HG02943 (cell line): ENCODE results near the gene MINPP1.

ENCODE experiments used
- ATAC-seq: cut with Tn5 transposase; IDR thresholded peaks from one replicate; pipeline ENCODE4 v1.9.1; 2021; ENCODE audit warnings: mild to moderate bottlenecking, low read depth, moderate library complexity; ENCODE audit not compliant: unreplicated experiment

MINPP1 gene

DNA sequence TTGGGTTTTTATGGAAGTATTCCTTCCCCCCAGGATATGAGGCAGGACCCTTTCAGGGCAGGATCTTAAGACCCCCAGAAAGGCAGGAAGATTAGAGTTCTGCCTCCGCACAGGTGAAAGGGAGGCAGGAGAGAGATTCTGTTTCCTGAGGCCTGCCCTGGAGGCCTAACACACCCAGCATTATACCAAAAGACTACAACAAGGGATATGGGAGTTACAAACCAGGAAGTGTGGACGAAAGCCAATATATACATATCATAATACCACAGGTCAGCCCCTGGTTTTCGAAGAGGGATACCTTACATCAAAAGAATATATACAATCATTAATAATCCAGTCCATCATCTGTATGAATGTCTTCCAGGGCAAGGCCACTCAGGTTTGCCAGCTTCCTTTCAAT lies 14.2 kb downstream of the MINPP1 start:
- no peak for ATAC-seq

DNA sequence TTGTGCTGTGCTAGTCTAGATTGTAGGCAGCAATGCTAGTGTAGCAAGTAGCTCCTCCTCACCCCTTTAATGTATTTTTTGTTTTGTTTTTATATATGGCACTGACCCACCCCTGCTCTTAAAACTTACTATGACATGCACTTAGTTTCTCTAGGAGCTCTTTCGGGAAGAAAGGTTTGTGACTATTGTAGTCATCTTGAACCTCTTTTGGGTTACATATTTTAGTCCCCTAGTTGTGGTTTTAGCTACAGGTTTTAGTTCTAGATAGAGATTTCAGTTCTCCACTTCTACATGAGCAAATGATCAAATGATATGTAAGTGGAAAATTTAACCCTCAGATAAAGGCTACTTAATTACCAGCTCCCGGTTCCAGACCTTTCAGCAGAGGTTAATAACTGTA lies 14.9 kb downstream of the MINPP1 start:
- no peak for ATAC-seq

DNA sequence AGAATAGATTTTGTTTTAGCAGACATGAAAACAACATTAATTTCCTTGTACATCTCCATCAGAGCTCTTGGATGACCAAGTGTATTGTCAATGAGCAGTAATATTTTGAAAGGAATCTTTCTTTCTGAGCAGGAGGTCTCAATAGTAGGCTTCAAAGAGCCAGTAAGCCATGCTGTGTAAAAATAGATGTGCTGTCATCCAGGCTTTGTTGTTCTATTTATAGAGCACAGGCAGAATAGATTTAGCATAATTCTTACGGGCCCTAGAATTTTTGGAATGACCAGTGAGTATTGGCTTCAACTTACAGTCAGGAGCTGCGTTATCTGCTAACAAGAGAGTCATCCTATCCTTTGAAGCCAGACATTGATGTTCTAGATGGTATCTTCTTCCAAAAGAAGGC lies 19.0 kb downstream of the MINPP1 start:
- ATAC-seq, result no peak

DNA sequence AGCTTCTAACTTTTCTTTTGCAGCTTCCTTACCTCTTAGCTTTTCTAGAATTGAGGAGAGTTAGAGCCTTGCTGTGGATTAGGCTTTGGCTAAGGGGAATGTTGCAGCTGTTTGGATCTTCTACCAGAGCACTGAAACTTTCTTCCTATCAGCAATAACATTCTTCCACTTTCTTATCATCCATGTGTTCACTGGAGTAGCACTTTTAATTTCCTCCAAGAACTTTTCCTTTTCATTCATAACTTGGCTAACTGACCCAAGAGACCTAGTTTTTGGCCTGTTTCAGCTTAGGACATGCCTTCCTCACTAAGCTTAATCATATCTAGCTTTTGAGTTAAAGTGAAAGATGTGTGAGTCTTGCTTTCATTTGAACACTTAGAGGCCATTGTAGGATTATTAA lies 19.6 kb downstream of the MINPP1 start:
- no peak for ATAC-seq

DNA sequence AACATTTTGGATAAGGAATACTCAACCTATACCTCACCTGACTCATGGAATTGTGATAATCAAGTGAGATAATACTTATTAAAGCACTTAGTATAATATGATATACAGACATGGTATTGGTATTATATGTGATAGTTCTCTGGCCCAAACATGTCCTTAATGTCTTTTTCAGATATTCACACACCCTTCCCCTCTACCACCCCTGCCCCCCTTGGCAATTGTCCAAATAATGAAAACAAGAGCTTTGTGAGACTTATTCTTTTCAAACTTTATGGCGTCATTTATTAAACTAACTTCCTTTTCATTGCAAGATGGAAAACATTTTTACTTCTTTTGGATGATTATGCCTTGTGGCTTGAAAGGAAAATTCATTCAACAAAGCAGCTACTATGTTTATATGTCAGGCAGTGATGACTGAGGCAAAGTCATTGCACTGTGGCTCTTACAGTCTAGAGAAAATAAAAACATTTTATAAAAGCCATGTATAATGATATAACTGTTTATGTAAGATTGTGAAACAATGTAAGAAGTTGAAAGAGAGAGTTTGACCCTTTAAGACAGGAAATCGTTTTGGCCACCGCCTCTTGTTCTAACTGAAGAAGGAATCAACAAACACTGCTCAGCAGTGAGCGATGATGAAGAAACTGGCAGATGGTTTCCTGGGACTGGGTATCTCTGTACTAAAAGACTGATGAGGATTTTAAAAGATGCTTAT lies 27.4 kb downstream of the MINPP1 start:
- ATAC-seq, result no peak

DNA sequence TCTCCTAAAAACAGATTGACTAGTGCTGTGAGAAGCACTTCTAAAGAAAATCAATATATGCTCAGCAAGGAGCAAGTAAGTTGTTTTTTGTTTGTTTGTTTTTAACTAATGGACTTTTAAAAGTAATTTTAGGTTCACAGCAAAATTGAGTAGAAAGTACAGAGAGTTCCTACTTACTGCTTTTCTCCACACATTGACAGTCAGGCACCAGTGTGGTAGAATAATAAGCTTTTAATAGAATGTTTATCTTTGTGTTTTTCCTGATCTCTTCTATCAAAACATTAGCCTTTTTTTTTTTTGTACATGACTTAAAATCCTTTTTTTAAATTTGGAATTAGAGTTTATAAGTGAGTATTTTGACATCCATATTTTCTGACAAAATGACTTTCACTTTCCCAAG lies 28.0 kb downstream of the MINPP1 start:
- no peak for ATAC-seq

DNA sequence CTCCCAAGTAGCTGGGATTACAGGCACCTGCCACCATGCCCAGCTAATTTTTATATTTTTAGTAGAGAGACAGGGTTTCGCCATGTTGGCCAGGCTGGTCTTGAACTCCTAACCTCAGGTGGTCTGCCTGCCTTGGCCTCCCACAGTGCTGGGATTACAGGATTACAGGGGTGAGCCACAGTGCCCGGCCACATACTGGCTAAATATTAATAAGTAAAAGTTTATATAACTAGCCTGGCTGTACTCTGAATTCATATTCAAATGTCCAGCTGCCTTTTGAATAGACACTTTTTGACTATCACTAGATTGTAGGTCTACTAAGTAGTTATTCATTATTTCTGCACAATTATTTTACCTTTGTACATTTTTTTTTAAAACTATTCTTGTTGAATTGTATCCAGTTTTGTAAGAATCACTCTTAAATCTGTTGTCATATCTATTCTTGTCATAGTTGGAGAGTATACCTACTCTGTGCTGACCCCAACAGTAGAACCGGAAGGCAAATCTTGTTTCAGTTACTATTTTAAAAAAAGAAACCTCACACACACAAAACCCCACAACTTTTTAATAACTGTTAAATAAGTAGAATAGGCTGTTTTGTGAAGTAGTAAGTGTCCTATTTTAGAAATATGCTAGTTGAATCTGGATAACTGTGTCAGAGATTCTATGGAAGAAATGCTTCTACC lies 29.6 kb downstream of the MINPP1 start:
- peak; percentile 70 for ATAC-seq

DNA sequence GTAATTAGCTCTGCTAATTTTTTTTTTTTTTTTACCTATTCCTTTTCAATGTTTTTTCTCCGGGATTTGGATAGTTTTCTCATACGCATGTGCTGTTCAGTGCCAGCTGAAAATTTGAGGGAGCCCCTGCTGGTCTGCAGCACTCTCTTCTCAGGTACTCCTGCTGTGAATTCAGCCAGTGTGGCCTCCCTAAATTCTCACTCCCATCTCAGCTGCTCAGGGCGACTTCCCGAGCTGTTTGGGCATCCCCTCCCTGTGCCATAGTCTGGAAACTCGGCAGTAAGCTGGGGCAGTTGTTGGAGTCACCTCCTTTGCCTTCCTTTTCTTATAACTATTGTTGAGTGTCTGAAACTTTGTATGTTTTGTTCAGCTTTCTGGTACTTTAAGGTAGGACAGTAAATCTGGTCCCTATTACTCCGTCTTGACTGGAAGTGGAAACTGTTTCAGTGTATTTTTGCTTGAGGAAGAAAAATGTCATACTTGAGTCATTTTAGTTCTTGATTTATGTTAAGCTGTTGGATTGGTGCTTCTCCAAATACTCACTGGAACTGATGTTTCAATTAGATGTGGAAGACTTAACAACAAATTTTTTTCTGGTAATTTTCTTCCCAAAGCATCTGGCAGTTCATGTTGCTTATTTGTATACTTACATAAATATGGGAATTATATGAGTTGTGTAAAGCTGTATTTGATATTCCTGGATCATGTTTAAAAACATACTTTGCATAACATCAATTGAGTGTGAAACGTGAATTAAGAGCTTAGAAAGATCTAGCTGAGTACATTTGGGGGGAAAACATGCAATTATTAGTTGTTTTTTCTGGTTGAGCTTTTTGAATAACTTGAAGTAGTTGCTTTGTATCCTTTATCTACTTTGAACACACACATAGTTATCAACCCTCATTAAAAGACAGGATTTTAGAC lies 33.7 kb downstream of the MINPP1 start:
- no peak for ATAC-seq

DNA sequence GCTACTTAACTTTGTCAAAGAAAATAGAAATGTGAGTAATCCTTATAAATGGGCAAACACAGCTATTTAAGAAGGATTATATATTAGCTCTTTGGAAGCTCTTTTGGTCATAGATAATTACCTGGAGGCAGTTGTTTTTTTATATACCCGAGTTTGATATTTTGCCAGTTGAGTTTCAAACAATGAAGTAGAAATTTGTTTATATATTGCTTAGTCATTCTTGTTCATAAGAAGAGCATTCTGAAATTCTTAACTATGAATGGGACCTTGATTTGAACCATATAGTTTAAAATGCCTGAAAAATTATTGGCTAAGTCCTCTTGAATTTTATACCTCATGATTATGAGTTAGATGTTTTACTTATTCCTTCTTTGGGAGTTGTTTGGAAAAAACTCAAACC lies 36.4 kb downstream of the MINPP1 start:
- ATAC-seq, result no peak

DNA sequence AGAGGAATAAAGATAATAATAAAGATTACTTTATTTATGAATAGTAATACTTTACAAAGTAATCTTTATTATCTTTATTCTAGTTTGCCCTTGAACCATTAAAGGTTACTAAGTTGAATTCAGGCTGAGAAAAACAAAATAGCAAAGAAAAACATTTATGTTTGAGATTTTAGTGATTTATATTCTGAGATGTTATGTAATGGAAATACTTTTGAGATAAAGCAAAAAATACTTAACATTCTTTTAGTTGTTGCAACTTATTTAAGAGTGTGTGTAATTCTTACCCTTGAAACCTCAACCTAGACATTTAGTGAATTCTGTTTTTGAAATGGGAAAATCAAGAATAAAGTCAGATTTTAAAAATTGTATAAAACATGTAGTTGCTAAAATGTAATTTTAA lies 40.0 kb downstream of the MINPP1 start:
- no peak for ATAC-seq

DNA sequence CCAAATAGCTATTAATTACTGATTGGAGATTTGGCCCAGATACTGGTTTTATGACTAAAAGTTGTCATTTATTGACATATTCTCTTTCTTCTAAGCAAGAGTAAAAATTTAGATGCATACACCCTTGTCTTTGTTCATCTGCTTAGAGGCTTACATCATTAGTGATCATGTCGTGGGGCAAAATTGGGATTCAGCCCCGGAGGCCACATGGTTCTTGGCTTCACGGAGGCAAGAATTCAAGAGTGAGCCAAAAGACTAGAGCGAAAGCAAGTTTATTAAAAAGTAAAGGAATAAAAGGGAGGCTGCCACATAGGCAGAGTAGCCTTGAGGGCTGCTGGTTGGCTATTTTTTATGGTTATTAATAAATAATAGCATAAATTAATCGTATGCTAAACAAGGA lies 41.1 kb downstream of the MINPP1 start:
- ATAC-seq, result no peak

DNA sequence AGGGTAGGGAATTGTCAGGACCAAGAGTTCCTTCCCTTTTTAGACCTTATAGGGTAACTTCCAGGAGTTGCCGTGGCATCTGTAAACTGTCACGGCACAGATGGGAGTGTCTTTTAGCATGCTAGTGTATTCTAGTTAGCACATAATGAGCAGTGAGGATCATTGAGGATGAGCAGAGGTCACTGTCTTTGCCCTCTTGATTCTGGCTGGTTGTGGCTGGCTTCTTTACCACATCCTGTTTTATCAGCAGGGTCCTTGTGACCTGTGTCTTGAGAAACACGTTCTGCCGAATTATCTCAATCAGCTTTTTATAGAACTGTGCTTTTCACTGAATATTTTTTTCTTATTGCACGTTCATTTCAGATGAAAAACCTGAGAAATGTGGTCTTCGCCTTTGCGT lies 41.5 kb downstream of the MINPP1 start:
- no peak for ATAC-seq

DNA sequence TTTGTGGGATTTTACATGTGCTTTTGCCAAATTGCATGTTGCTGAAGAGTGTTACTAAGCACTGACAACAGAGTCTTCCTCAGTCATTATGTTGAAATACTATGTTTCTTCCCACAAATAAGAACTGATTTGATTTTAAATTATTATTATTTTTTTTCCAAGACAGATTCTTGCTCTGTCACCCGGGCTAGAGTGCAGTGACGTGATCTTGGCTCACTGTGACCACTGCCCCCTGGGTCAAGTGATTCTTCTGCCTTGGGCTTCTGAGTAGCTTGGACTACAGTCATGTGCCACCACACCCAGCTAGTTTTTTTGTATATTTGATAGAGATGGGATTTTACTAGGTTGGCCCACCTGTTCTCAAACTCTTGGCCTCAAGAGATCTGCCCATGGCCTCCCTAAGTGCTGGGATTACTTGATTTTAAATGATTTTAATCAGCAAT lies 42.3 kb downstream of the MINPP1 start:
- ATAC-seq, result no peak

DNA sequence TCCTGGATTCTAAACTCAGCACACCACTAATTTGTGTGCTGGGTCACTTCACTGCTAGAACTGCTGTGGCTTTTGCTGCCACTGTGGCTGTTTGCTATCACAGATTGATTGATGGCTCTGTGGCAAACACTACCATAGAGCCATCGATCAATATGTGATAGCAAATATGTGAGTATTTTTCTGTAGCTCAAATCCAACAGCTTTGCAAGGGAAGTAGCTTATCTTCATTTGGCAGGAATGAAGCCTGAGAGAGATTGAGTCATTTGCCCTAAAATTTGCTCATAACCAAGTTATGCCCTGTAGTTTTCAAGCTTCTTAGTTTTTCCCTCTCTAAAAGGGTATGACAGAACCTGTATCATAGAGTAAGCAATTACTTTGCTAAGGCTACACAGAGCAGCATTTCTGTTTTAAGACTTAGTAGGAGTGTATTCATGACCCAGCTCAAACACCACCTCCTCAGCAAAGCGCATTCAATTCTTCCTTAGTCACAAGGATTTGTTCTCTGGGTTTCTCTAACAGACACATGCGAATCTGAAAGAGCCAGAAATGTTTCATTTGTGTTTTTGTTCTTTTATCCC lies 43.1 kb downstream of the MINPP1 start:
- ATAC-seq, result no peak

DNA sequence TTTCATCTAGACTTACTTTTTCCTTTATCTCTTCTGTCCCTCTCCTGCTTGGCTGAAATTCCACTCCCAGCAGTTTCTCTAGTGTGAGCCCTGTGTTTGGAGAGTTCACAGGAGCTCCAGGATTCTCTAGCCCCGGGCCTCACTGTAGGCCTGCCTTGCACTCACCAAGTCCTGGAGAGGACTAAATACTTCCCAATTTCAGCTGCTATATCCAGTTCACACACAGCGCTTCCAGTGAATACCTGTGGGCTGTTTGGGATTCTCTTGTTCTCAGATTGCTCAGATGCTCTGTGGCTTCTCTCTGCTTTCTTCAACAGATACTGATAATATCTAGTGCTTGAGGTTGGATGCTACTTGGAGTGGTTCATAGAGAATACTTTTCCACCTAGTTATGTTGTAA lies 46.0 kb downstream of the MINPP1 start:
- no peak for ATAC-seq

DNA sequence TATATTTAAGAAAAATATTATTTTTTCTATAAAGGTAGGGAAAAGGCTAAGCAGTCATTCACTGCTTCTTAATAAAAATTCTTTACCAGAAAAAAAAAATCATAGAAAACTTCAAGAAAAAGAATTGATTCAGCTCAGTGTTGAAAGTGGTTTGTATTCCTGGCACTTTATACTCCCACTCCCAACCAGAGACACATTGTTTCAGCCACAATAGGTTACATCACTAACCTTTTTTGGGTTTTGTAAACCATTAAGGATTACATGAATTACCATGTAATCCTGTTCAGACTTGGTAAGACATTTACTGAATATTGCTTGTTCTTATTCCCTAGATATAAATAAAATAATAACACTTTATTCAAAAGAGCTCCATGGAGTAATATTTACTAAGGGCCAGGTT lies 46.6 kb downstream of the MINPP1 start:
- ATAC-seq, result no peak

DNA sequence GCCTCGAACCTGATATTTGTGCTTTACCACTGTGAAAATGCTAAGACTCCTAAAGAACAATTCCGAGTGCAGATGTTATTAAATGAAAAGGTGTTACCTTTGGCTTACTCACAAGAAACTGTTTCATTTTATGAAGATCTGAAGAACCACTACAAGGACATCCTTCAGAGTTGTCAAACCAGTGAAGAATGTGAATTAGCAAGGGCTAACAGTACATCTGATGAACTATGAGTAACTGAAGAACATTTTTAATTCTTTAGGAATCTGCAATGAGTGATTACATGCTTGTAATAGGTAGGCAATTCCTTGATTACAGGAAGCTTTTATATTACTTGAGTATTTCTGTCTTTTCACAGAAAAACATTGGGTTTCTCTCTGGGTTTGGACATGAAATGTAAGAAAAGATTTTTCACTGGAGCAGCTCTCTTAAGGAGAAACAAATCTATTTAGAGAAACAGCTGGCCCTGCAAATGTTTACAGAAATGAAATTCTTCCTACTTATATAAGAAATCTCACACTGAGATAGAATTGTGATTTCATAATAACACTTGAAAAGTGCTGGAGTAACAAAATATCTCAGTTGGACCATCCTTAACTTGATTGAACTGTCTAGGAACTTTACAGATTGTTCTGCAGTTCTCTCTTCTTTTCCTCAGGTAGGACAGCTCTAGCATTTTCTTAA lies 47.7 kb downstream of the MINPP1 start:
- no peak for ATAC-seq

DNA sequence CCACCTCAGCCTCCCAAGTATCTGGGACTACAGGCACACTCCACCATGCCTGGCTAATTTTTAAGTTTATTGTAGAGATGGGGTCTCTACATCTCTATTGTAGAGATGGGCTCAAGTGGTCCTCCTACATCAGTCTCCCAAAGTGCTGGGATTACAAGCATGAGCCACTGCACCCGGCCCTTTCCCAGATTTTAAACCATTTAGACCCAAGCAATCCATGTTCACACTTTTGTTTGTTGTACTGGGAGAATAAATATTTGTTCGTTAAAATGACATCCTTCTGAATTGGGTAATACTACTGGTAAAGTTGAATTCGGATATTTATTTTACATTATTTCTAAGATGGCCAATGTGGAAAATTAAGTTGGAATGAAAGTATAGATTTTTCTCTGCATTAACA lies 52.7 kb downstream of the MINPP1 start:
- ATAC-seq, result no peak

DNA sequence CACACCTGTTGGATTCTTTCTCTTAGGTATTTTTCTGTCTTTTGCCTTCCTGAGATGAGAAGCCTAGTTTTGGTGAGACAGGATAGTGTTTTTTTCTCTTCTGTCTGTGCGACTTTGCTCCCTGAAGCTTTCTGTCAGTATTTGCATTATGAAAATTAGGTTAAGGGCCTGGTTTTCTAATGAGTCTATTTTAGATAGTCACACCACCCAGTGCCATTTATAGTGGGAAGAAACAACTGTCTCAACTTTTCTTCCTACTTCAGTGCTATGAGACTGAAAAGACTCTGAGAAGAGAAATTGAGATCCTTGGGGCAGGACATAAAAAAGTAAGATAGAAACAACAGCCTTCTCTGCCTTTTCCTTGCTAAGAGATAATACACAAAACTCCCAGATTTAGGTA lies 53.6 kb downstream of the MINPP1 start:
- no peak for ATAC-seq

DNA sequence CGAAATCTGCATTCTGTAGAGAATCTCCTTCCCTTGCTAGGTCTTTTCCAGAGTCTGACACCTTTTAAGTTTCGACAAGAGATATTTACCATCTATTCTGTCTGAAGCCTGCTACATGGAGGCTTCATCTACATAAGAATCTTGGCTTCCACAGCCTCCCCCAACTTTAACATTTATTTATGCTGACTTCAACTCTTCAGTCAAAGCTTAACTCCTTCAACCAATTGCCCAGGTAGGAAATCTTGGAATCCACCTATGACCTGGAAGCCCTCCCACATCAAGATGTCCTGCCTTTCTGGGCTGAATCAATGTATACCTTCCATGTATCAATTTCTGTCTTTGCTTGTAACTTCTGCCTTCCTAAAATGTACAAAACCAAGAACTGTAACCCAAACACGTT lies 54.7 kb downstream of the MINPP1 start:
- no peak for ATAC-seq
